ENCODE measurements around the gene CGB2.
"Not testable (repeated sequence)": the region's sequence is repeated elsewhere in the genome, so short reads cannot be mapped to it uniquely, and the experiment has no call there.

CGB2 gene

GRCh38 chr19:49030323-49030722 is 1.4 kb upstream of the CGB2 start:
- not testable (repeated sequence) for DNase-seq (ENCODE audit: extremely low read depth in 1 of 2, low read depth in 1 of 2)

- DNase-seq (ENCODE audit: extremely low read depth in 1 of 2, low read depth in 1 of 2), result not testable (repeated sequence)
Measured at GRCh38 chr19:49036815-49037214, 5.1 kb downstream of the CGB2 start, which contains the start of gene CGB1. Gene CGB1, minus strand, starts transcription at chr19:49036895. Its CDS starts 184 bp downstream, at chr19:49036711.

GRCh38 chr19:49038111-49038510 is 6.4 kb downstream of the CGB2 start:
- DNase-seq (ENCODE audit: extremely low read depth in 1 of 2, low read depth in 1 of 2), result not testable (repeated sequence)

GRCh38 chr19:49038557-49039276 is 7.0 kb downstream of the CGB2 start:
- DNase-seq (ENCODE audit: extremely low read depth in 1 of 2, low read depth in 1 of 2), result not testable (repeated sequence)

GRCh38 chr19:49039736-49040135 is 8.0 kb downstream of the CGB2 start:
- not testable (repeated sequence) for DNase-seq (ENCODE audit: extremely low read depth in 1 of 2, low read depth in 1 of 2)

- no peak for DNase-seq (ENCODE audit: extremely low read depth in 1 of 2, low read depth in 1 of 2)
Measured at GRCh38 chr19:49042177-49042576, 10.5 kb downstream of the CGB2 start.

- DNase-seq (ENCODE audit: extremely low read depth in 1 of 2, low read depth in 1 of 2), result not testable (repeated sequence)
Measured at GRCh38 chr19:49042666-49043065, 11.0 kb downstream of the CGB2 start.

GRCh38 chr19:49043548-49043947 is 11.9 kb downstream of the CGB2 start, which contains the start of gene CGB5:
Gene CGB5, plus strand, starts transcription at chr19:49043848. Its CDS starts 362 bp downstream, at chr19:49044210.
- DNase-seq (ENCODE audit: extremely low read depth in 1 of 2, low read depth in 1 of 2), result not testable (repeated sequence)

- DNase-seq (ENCODE audit: extremely low read depth in 1 of 2, low read depth in 1 of 2), result not testable (repeated sequence)
Measured at GRCh38 chr19:49049011-49049410, 17.3 kb downstream of the CGB2 start, which contains the start of gene CGB8. Gene CGB8, minus strand, starts transcription at chr19:49049111. Its CDS starts 372 bp downstream, at chr19:49048739.

GRCh38 chr19:49049834-49050233 is 18.1 kb downstream of the CGB2 start:
- DNase-seq (ENCODE audit: extremely low read depth in 1 of 2, low read depth in 1 of 2), result not testable (repeated sequence)

- not testable (repeated sequence) for DNase-seq (ENCODE audit: extremely low read depth in 1 of 2, low read depth in 1 of 2)
Measured at GRCh38 chr19:49050376-49051033, 18.8 kb downstream of the CGB2 start.

- peak in 1 of 2 donors; percentile 38 for DNase-seq (ENCODE audit: extremely low read depth in 1 of 2, low read depth in 1 of 2)
Measured at GRCh38 chr19:49056101-49056901, 24.6 kb downstream of the CGB2 start.

GRCh38 chr19:49056902-49057596 is 25.4 kb downstream of the CGB2 start:
- not testable (repeated sequence) for DNase-seq (ENCODE audit: extremely low read depth in 1 of 2, low read depth in 1 of 2)

- peak in 1 of 2 donors; percentile 18 for DNase-seq (ENCODE audit: extremely low read depth in 1 of 2, low read depth in 1 of 2)
Measured at GRCh38 chr19:49057636-49058234, 26.0 kb downstream of the CGB2 start, which contains the start of gene CGB7. Gene CGB7, minus strand, starts transcription at chr19:49057749. Its CDS starts 2,374 bp downstream, at chr19:49055375.

- no peak for DNase-seq (ENCODE audit: extremely low read depth in 1 of 2, low read depth in 1 of 2)
Measured at GRCh38 chr19:49058562-49058961, 26.9 kb downstream of the CGB2 start.

GRCh38 chr19:49059053-49059452 is 27.4 kb downstream of the CGB2 start:
- no peak for DNase-seq (ENCODE audit: extremely low read depth in 1 of 2, low read depth in 1 of 2)

GRCh38 chr19:49061000-49061399 is 29.3 kb downstream of the CGB2 start:
- DNase-seq (ENCODE audit: extremely low read depth in 1 of 2, low read depth in 1 of 2), result no peak

GRCh38 chr19:49061445-49061844 is 29.8 kb downstream of the CGB2 start:
- no peak for DNase-seq (ENCODE audit: extremely low read depth in 1 of 2, low read depth in 1 of 2)

- DNase-seq (ENCODE audit: extremely low read depth in 1 of 2, low read depth in 1 of 2), result no peak
Measured at GRCh38 chr19:49064029-49064629, 32.4 kb downstream of the CGB2 start.

All from activated CD8-positive, alpha-beta memory T cell treated with anti-CD3 and anti-CD28 coated beads for 1 hour (primary cell).